NCI-H446 (cell line): Measurements from ENCODE around the gene TMEM123.
"Not testable (repeated sequence)": the region's sequence is repeated elsewhere in the genome, so short reads cannot be mapped to it uniquely, and the experiment has no call there.

Source experiments
- DNase-seq, 2 experiments: peaks; one replicate each; lab custom pipeline; 2025; lab: John Stamatoyannopoulos, UW

The TMEM123 gene

GRCh38 chr11:102391549-102392237, 60.9 kb downstream of the TMEM123 start:
- DNase-seq: no peak

GRCh38 chr11:102390667-102391465, 61.7 kb downstream of the TMEM123 start:
- DNase-seq: peak; percentile 2 to 67

DNA sequence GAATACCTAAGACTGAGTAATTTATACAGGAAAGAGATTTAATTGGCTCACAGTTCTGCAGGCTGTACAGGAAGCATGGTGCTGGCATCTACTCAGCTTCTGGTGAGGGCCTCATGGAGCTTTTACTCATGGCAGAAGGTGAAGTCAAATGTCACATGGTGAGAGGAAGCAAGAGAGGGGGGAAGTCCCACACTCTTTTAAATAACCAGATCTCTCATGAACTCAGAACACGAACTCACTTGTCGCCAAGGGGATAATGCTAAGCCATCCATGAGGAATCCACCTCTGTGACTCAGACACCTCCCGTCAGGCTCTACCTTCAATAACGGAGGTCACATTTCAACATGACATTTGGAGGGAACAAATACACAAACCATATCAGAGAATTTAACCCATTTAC, 63.3 kb downstream of the TMEM123 start:
- no peak for DNase-seq

- no peak for DNase-seq
Measured at GRCh38 chr11:102387043-102387781, 65.4 kb downstream of the TMEM123 start.

DNA sequence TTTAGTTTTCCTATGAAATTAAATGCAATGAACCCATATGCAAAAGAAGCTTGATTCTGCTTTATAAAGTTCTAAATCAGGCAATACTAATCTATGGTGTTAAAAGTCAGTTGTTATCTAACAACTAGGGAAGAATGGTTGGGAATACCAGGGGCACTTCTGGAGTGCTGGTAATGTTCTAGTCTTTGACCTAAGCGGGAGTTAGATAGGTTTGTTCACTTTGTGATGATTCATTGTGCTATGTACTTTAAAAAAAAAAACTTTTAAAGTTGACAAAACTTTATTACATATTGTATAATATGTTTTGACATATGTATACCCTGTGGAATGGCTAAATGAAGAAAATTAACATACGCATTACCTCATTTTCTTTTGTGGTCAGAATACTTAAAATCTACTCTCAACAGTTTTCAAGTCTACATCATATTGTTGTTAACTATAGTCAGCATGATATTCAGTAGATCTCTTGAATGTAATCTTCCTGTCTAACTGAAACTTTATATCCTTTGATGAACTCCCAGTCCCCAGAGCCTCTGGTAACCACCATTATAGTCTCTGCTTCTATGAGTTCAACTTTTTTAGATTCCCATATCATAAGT, 66.3 kb downstream of the TMEM123 start:
- DNase-seq: no peak

DNA sequence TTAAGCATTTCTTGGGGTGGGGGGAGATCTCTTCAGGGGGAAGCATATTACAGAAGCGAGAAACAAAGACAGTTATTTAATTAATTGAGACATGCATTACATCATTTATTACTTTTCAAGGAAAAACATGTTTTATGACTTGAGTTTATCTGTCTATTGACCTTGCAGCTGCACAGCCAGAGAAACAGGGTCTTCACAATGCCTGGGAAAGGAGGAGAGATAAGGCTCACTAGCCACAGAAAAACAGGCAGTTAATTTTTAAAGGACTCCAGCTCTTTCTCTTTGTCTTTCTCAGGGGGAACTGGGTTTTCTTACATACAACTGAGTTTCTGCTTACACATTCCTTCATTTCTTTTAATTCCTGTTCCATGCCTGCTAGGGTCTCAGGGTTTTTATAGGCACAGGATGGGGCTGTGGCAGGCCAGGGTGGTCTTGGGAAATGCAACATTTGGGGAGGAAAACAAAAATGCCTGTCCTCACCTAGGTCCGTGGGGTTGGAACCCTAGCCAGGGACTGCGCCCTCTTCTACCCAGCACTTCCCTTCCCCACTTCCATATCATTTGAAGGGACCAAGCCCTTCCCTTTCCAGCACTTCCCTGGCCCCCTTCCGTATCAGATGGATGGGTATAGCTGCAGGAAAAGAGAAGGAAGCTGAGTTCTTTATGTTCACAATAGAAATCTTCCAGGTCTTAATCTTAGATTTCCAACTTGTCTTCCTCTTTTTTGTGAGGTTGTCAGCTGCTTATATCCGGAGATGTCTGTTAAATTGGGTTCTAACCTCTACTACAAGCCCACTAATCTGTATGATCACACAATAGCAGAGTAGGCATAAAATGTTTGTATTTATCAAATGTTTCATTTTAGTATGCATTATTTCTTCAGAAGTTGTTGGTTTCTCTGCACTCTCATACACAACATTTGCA, 67.2 kb downstream of the TMEM123 start:
- DNase-seq: no peak

DNA sequence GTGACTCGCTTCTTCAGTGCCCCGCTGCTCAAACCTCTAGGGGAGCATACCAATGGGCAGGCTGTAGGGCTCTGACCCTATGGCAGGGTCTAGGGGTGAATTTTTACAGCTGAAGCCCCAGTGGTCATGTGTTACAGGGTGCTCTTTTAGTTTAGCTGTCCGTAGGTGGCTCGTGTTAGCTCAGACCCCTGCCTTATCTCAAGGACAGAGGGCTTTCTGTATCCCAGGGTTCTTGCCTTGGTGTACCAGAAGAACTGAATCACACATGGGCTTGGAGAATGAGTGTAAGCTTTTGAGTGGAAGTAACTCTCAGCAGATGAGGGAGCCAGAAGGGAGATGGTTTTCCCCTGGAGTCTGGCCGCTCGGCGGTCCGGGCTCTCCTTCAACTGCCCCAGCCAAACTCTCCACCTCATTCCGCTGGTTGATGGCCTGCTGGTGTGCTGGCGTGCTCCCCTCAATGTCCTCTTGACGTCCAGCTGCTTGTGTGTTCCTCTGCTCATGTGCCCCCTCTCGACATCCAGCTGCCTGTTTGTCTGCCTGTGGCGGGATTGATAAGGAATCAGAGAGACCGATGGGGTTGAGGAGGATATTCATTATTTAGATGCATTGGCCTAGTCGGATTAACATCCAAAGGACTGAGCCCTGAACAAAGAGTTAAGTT, 68.0 kb downstream of the TMEM123 start:
- no peak for DNase-seq

DNA sequence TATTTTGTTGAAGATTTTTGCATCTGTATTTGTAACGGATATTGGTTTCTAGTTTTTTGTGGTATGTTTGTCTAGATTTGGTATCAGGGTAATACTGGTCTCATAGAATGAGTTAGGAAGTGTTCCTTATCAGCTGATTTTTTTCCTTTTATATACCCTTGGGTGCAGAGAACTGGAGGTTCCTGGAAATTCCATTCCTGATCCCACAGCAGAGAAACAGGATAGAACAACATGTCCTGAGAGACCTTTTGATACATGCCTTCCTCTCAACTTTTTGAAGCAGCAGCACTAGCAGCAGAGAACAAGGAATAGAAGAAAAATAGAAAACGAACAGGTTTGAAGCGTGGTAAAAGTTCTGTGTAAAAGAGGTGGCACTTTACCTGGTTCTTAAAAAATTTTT, 68.7 kb downstream of the TMEM123 start:
- no peak for DNase-seq

DNA sequence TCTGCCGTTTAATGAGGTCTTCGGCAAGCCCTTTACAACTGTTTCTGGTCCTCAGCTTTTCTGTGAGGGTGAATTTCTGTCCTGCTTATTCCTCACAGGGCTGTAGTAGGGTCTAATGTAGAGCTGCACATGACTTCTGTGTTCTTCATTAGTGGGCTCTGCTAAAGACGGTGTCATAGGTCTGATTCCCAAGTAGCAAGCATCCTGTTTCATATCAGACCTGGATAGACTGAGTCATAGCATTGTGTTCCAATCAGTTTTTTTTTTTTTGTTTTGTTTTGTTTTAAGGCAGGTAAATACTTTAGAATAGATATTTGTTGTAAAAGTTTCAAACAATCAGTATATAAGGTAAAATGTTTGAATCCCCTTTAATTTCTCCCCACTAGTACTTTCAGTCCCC, 70.2 kb downstream of the TMEM123 start:
- DNase-seq: no peak

DNA sequence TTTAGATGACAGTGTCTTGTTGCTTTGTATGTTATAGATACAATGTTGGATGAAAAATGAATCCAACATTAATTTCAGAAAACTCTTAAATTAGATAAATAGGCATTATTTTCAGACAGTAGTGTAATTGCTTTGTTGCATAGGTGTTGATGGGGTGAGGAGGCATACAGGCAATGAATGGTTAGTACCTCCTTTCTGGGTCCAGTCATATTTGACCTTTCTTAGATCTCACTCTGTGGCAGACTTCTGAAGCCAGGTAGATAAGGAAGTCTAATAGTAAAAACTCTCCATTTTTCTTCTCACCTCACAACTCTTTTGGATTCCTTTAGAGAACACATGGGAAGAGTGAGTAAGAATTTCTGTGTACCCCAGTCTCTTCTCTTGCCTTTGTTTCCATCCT, 73.7 kb downstream of the TMEM123 start:
- no peak for DNase-seq

DNA sequence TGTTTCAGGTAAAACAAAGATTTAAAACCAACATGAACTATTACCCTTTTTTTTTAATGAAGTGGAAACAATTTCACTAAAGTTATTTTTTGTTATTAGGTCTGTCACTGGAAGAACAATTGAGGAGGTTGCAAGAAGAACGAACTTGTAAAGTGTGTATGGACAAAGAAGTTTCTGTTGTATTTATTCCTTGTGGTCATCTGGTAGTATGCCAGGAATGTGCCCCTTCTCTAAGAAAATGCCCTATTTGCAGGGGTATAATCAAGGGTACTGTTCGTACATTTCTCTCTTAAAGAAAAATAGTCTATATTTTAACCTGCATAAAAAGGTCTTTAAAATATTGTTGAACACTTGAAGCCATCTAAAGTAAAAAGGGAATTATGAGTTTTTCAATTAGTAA, 74.7 kb downstream of the TMEM123 start:
- DNase-seq: no peak

GRCh38 chr11:102375720-102376399, 76.7 kb downstream of the TMEM123 start:
- DNase-seq: no peak

- not testable (repeated sequence) for DNase-seq
Measured at GRCh38 chr11:102374633-102375424, 77.7 kb downstream of the TMEM123 start.

DNA sequence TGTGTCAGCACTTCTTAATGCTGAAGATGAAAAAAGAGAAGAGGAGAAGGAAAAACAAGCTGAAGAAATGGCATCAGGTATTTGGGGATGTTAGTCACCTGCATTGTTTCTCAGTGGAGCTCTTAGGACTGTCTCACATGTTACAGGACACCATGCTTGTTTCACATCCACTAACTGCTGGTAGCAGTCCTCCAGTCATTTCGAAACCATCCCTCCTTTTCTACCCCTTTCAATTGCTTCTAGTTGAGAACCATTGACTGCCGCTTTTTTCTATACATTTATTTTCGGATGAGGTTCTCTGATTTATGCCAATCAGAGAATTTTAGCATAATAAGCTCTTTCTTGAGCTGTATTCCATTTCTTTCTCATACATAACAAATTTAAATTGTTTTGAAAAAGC, 84.1 kb downstream of the TMEM123 start:
- no peak for DNase-seq

GRCh38 chr11:102367364-102367763, 85.2 kb downstream of the TMEM123 start:
- no peak for DNase-seq

DNA sequence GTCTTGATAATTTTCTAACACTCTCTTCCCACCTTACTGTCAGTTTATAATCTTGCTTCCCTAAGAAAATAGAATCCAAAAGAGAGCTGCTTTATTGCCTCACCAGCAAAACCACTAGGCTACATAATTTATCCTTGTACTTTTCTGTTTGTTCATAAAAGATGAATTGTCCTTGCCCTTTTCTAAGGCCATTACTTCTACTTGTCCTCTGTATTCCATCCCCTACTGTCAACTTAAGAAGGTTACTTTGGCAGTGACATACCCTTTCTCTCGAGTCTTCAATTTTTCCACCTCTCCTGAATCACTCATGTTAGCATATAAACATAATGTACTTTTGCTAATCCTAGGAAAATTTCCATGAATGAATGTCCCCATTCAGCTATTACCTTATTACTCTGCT, 87.6 kb downstream of the TMEM123 start:
- DNase-seq: no peak

DNA sequence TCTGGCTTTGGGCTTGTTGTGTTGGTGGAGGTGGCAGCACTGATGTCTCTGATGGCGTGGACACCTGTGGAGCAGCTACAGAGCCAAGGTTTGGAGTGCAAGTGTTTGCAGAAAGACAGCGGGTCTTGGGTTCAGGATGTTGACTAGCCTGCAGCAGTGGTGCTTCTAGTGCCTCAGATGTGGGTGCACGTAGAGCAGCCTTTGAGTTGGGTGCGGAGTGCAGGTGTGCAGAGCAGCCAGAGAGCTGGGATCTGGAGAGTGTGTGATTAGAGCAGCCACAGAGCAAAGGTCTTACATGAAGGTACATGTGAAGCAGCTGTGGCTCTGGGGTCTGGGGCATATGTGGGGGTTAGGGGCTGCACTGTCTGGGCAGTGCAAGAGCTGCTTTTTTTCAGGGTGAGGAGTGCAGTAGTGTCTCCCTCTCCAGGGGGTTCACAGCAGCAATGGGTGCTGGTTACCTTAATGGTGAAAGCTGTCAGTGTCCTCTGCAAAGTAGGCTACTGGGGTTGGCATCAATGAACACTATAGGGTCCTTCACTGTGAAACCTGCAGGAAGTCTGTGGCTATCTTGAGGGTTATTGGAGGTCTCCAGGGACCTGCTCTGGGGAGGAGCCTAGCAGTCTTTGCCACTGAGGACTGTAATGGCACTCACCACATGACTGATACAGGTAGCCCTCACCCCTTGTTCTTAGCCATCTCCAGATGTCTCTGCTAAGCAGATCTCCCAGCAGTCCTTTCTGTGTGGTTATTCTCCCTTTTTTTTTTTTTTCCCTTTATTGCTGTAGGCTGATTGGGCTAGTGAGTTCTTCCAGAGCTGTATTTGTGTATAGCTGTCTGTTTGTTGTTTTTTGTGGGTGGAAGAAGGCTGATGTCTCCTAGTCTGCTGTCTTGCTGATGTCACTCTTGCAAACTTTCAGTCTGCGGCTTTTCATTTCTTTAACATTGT, 91.2 kb downstream of the TMEM123 start:
- no peak for DNase-seq

GRCh38 chr11:102360681-102361080, 91.9 kb downstream of the TMEM123 start:
- DNase-seq: no peak
